Stimulated activated CD8-positive, alpha-beta memory T cell treated with anti-CD3 and anti-CD28 coated beads, Interleukin-15, amount 100 ng/mL, for 48 hours (primary cell): Measurements from ENCODE around the gene CRADD.
"Not testable (repeated sequence)": the region's sequence is repeated elsewhere in the genome, so short reads cannot be mapped to it uniquely, and the experiment has no call there.

ENCODE experiments used
- DNase-seq, 2 donors: peaks; one replicate each; pipeline ENCODE4 v3.0.0-alpha.2; 2020; ENCODE audit warnings: low read depth in 2 of 2

Gene CRADD

GRCh38 chr12:93873561-93873960 is 196.4 kb downstream of the CRADD start:
- no peak for DNase-seq

- no peak for DNase-seq
These were observed 198.0 kb downstream of the CRADD start for GRCh38 chr12:93875157-93875556.

DNA sequence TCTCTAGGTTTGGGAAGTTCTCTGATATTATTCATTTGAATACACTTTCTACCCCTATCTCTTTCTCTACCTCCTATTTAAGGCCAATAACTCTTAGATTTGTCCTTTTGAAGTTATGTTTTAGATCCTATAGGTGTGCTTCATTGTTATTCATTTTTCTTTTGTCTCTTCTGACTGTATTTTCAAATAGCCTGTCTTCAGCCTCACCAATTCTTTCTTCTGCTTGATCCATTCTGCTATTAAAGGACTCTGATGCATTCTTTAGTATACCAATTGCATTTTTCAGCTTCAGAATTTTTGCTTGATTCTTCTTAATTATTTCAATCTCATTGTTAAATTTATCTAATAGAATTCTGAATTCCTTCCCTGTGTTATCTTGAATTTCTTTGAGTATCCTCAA is 199.2 kb downstream of the CRADD start:
- DNase-seq: no peak

- DNase-seq: no peak
These were observed 200.3 kb downstream of the CRADD start for GRCh38 chr12:93877446-93877845.

GRCh38 chr12:93879476-93880421 is 202.6 kb downstream of the CRADD start:
- no peak for DNase-seq

- DNase-seq: no peak
These were observed 203.8 kb downstream of the CRADD start for GRCh38 chr12:93880853-93881522.

DNA sequence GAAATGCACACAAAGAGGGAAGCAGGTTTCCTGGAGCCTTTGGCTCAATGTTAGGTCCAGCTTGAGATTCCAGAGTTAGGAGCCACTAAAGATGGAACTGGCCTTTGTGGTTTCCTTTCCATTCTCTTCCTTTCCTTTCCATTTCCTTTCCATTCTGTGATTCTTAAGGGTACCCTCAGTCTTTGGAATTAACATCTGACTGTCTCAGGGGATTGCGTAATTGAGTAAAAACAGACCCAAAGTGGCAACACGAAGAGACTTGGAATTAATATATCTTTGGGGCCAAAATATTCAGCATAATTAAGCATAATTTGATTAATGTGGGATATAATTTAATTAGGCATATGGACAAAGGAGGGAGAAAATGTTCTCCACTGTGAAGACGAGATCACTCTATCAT is 205.6 kb downstream of the CRADD start:
- DNase-seq: no peak

DNA sequence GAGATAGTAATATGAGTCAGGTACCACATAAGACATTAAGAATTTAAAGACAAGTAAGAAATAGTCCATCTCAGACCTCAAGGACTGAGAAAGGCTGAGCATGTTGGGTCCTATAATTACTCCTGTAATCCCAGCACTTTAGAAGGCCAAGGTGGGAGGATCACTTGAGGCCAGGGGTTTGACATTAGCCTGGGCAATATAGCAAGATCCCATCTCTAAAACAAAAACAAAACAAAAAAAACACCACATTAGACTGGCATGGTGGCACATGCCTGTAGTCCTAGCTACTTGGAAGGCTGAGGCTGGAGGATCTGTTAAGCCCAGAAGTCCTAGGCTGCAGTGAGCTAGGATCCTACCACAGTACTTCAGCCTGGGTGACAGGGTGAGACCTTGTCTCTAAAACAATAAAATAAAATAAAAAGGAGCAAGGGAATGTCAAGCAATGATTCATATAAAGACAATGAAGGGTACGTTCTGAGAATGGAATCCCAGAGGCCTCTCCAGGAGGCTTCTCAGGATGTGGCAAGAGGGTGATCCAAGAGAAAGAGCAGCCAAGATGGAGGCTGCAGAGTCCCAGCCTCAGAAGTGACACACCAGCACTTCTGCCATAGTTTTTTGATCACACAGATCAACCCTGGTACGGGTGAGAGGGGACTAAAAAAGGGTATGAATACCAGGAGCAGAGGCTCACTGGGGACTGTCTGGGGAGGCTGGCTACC is 206.4 kb downstream of the CRADD start:
- DNase-seq: no peak

DNA sequence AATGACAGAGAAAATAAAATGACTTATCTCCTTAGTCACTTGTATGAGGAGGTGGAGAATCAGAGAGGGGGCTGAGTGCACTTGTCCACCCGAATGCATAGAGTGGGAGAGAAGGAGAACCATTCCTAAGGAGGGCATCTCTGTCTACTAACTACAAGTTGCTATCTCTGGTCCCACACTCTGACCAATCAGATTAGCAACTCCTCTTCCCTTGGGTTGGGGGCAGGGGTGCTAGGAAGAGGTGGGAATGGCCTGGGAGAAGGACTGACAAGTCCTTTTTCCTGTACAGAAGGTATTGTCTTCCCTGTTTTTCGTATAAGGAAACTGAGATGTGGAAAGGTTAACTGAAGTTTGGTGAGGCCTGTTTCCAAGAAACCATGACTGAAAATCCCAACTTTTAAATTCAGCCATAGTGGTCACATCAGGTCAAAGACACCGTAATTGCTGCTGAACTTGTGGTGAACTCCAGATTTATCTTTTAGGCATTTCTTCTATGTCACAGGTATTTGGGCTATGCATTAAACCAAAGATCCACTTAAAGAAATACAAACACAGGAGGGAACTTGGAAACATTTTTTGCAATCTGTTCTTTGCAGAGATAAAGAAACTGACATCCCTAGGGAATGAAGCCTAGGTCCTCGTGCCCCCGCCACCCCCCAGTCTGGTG is 207.8 kb downstream of the CRADD start:
- DNase-seq: no peak

DNA sequence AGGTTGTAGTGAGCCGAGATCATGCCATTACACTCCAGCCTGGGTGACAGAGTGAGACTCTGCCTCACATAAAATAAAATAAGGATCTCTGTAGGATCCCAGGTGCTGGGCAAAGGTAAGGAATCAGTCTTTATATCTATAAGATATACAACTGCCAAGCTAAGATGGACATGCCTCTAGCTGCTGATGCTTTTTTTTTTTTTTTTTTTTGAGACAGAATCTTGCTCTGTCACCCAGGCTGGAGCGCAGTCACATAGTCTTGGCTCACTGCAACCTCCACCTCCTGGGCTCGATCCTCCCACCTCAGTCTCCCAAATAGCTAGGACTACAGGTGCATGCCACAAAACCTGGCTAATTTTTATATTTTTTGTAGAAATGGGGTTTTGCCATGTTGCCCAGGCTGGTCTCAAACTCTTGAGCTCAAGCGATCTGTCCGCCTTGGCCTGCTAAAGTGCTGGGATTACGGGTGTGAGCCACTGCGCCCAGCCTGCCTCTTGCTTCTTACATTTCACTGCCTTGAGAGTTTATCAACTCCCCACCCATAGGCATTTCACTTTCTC is 208.9 kb downstream of the CRADD start:
- DNase-seq: not testable (repeated sequence)

DNA sequence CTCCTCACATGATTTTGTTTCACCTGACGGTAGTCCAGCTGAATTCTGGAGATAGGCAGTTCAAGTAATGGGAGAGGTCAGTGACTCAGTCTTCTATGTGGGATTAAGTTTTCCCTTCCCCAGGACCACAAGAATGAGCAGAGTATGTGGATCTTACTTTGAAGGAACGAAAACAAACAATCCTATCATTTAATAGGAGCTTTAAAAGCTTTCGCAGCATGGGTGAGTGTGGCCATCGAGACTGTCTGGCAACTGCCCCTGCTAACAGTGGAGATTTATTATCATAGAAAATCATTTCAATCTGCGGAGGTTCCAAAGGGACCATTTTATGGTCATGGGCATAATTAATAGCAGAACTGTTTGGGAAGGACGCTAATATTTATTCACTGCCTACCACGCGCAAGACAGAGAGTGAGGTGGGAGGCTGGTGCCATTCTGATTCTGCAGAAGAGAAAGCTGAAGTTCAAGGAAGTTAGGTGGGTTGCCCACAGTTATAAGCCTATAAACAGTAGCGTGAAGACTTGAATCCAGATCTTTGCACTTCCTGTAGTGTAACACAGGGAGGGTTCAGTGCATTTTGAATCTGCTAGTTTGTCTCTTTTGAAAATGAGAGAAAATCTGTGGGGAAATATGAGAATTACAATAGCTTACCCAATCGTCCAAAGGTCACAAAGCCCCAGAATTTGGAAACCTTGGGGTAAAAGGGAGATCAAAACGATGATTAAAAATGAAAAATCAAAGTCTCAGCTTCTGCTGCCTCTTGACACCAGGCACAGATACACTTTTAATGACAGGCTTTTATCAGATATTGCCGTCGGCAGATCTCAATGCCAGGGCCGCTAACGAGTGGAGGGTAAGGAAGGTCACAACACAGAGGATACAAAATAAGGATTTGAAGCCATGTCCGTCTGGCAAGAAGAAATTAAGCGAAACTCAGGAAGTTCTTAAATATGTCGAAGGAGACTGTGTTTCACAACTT is 209.6 kb downstream of the CRADD start:
- DNase-seq: no peak

- DNase-seq: no peak
These were observed 211.8 kb downstream of the CRADD start for GRCh38 chr12:93888964-93889363.

DNA sequence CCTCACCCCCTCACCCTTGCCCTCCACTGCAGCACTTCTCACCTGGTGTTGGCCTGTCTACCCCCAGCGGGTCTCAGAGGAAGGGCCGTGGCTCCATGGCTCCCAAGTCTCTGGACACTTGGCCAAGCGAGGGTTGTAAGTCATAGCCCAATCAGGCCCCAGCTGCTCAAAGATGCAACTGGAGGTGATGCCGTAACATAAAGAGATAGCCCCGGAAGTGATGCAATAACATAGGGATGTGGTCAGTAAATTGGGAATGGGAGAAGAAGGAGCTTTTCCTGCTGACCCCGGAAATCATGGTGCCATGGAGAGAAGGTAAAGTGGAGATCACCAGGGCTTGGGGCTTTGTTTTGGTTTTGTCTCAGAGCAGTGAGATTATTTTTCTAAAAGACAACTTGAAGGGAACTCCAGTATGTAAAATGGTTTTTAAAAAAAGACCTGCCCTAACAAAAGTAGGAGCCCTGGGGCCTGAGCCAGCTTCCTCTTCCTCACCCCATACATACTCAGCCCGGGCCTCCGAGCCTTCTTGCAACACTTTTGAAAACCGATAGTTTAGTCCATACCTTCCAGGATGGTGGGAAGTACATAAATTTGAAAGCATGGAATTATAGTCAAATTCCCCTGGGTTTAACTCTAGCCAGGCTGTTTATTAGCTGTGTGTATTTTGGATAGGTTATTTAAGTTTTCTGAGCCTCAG is 212.5 kb downstream of the CRADD start:
- DNase-seq: no peak

- DNase-seq: no peak
These were observed 215.5 kb downstream of the CRADD start for GRCh38 chr12:93892423-93893268.

DNA sequence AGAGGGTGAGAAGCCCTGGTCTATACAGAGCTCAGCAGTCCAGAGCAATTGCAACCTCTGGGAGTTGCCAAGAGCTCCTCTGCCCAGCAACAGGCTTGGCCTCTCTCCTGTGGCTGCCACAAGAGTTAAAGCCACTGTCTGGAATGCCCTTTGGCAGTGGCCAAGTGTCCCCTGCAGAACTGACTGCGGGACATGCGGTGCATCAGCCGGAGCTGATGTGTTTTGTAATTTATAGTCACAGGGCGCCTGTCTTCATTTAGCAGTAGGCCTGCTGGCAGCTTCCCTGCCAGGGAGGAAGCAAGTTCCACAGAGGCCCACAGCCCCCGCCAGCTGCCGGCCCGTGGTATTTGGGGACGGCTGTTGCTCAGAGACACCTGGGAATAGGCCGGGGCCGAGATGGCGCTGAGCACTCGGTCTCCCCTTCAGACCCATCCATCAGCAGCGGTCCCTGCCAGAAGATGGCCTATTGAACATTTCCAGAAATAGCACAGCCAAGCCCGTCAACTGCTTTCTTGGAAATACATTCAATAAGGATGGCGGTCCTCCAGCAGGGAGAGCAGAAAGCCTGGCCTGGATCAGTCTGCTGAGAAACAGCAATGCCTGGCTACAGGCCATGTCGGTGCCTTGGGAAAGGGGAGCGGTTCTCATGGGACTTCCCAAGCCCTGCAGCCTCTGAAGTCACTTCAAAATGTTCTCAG is 217.4 kb downstream of the CRADD start:
- no peak for DNase-seq

- DNase-seq: no peak
These were observed 217.9 kb downstream of the CRADD start for GRCh38 chr12:93895089-93895445.

GRCh38 chr12:93896427-93896826 is 219.3 kb downstream of the CRADD start:
- no peak for DNase-seq

GRCh38 chr12:93896952-93897351 is 219.8 kb downstream of the CRADD start:
- DNase-seq: no peak
